H1 (cell line): Measurements from ENCODE around the gene PRR27. TPM values are rescaled to one million over a fixed set of nuclear protein-coding genes. Genes with fewer than 3 reads are reported as not detected.

Experiments used
- CTCF ChIA-PET: fragments of 300-600 bp; sonication (Branson Sonifier 250); formaldehyde crosslinking; loops from one replicate; lab custom pipeline; 2021; ENCODE audit not compliant: partially characterized antibody; lab: Charles Lee
- POLR2A ChIA-PET: fragments of 300-600 bp; sonication (Branson Sonifier 250); formaldehyde crosslinking; loops from one replicate; lab custom pipeline; 2021; ENCODE audit warnings: inconsistent platforms; ENCODE audit not compliant: partially characterized antibody; lab: Charles Lee
- DNase-seq, 2 experiments: peaks; one replicate each; pipeline versions ENCODE4 v3.0.0 to v3.0.0-alpha.2; 2010 to 2022; ENCODE audit warnings: low spot score in 2 of 2, low read depth in 1 of 2, mixed read lengths in 1 of 2
- FAIRE-seq: peaks from 2 replicates; lab custom pipeline; 2011; peaks lifted over from hg19 to GRCh38; lab: Jason Lieb, UNC
- H2AFZ ChIP-seq: 2 replicates; pipeline ENCODE4 v1.8.1; 2012; ENCODE audit warnings: low read length, inconsistent platforms
- H2AK5ac ChIP-seq: 2 replicates; pipeline ENCODE4 v1.6.1; 2013; ENCODE audit warnings: low read depth, low read length
- H2BK120ac ChIP-seq: replicated peaks from 2 replicates; pipeline ENCODE3; 2013; ENCODE audit warnings: low read depth, low read length, inconsistent platforms
- H2BK12ac ChIP-seq: 2 replicates; pipeline ENCODE4 v1.6.1; 2013; ENCODE audit warnings: low read depth, low read length
- H2BK15ac ChIP-seq: 2 replicates; pipeline ENCODE4 v1.6.1; 2013; ENCODE audit warnings: low read length
- H2BK20ac ChIP-seq: 2 replicates; pipeline ENCODE4 v1.6.1; 2013; ENCODE audit warnings: low read length
- H2BK5ac ChIP-seq: 2 replicates; pipeline ENCODE4 v1.6.1; 2013; ENCODE audit warnings: low read depth, low read length
- H3K14ac ChIP-seq: 2 replicates; pipeline ENCODE4 v1.6.1; 2013; ENCODE audit warnings: inconsistent platforms; ENCODE audit not compliant: insufficient read length
- H3K18ac ChIP-seq: 2 replicates; pipeline ENCODE4 v1.6.1; 2013; ENCODE audit warnings: low read length; ENCODE audit errors: extremely low read depth
- H3K23ac ChIP-seq: 2 replicates; pipeline ENCODE4 v1.6.1; 2013; ENCODE audit warnings: inconsistent platforms; ENCODE audit not compliant: insufficient read length
- H3K23me2 ChIP-seq: 2 replicates; pipeline ENCODE4 v1.6.1; 2013; ENCODE audit warnings: low read depth, low read length
- H3K27ac ChIP-seq: 2 replicates; pipeline ENCODE4 v1.6.1; 2011; ENCODE audit warnings: low read depth, low read length, inconsistent platforms
- H3K27me3 ChIP-seq, 4 experiments: replicated peaks in 1 of 4; 1 replicate in 1 of 4; 2 replicates in 3 of 4; pipeline versions ENCODE4 v1.6.1 to v1.8.1; 2011 to 2013; ENCODE audit warnings: low read length in 3 of 4, mild to moderate bottlenecking in 3 of 4, inconsistent platforms in 2 of 4, mixed read lengths in 2 of 4, moderate library complexity in 1 of 4; ENCODE audit not compliant: control insufficient read depth in 3 of 4, insufficient read depth in 3 of 4; ENCODE audit errors: extremely low read depth in 1 of 4
- H3K36me3 ChIP-seq, 4 experiments: 2 replicates each; pipeline versions ENCODE4 v1.6.1 to v1.8.1; 2011 to 2013; ENCODE audit warnings: mild to moderate bottlenecking in 4 of 4, low read length in 3 of 4, moderate library complexity in 2 of 4, control low read depth in 1 of 4, inconsistent platforms in 1 of 4; ENCODE audit not compliant: insufficient read depth in 4 of 4, control insufficient read depth in 2 of 4
- H3K4ac ChIP-seq: replicated peaks from 2 replicates; pipeline ENCODE3; 2013; ENCODE audit warnings: low read length, low read depth, mixed read lengths, inconsistent platforms; ENCODE audit not compliant: insufficient read length
- H3K4me1 ChIP-seq, 4 experiments: replicated peaks in 1 of 4; 1 replicate in 1 of 4; 2 replicates in 3 of 4; pipeline versions ENCODE4 v1.6.1 to v1.8.1; 2011 to 2013; ENCODE audit warnings: low read length in 3 of 4, inconsistent platforms in 2 of 4, mixed read lengths in 1 of 4; ENCODE audit not compliant: insufficient read depth in 4 of 4, control insufficient read depth in 3 of 4
- H3K4me2 ChIP-seq, 2 experiments: 2 replicates each; pipeline versions ENCODE4 v1.6.1 to v1.8.1; 2011 to 2013; ENCODE audit warnings: low read depth in 2 of 2, low read length in 2 of 2, control low read depth in 1 of 2, inconsistent platforms in 1 of 2, mild to moderate bottlenecking in 1 of 2; ENCODE audit not compliant: insufficient read depth in 1 of 2
- H3K4me3 ChIP-seq, 4 experiments: fragments of 200-600, 300-600 bp in 1 of 4; sonication (generic), shearing (Covaris generic), sonication (Bioruptor Twin) in 1 of 4; 2 replicates each; pipeline versions ENCODE4 v1.5.1 to v1.8.1; 2011 to 2016; ENCODE audit warnings: low read length in 4 of 4, low read depth in 3 of 4, control low read depth in 2 of 4, inconsistent platforms in 2 of 4, mild to moderate bottlenecking in 2 of 4, mixed read lengths in 1 of 4, moderate library complexity in 1 of 4; ENCODE audit not compliant: insufficient read depth in 2 of 4; ENCODE audit errors: extremely low read depth in 1 of 4
- H3K56ac ChIP-seq: replicated peaks from 2 replicates; pipeline ENCODE3; 2013; ENCODE audit warnings: low read depth, mild to moderate bottlenecking, mixed read lengths, low read length, inconsistent platforms; ENCODE audit not compliant: insufficient read length
- H3K79me1 ChIP-seq: 2 replicates; pipeline ENCODE4 v1.6.1; 2013; ENCODE audit warnings: low read depth, low read length, control low read depth
- H3K79me2 ChIP-seq, 2 experiments: 2 replicates each; pipeline versions ENCODE4 v1.6.1 to v1.8.1; 2012 to 2013; ENCODE audit warnings: low read length in 2 of 2, mild to moderate bottlenecking in 2 of 2, inconsistent platforms in 1 of 2; ENCODE audit not compliant: insufficient read depth in 2 of 2, control insufficient read depth in 1 of 2
- H3K9ac ChIP-seq, 4 experiments: replicated peaks in 1 of 4; 1 replicate in 1 of 4; 2 replicates in 3 of 4; pipeline versions ENCODE4 v1.6.1 to v1.8.1; 2011 to 2013; ENCODE audit warnings: low read depth in 3 of 4, low read length in 3 of 4, control low read depth in 2 of 4, mild to moderate bottlenecking in 2 of 4, moderate library complexity in 2 of 4, inconsistent platforms in 1 of 4; ENCODE audit errors: extremely low read depth in 1 of 4
- H3K9me3 ChIP-seq, 2 experiments: 2 replicates each; pipeline versions ENCODE4 v1.6.1 to v1.8.1; 2012 to 2013; ENCODE audit warnings: mild to moderate bottlenecking in 2 of 2, moderate library complexity in 2 of 2, control low read depth in 1 of 2, inconsistent platforms in 1 of 2, low read depth in 1 of 2, low read length in 1 of 2, mixed read lengths in 1 of 2; ENCODE audit not compliant: insufficient read depth in 2 of 2
- H4K20me1 ChIP-seq, 2 experiments: replicated peaks in 1 of 2; 2 replicates each; pipeline versions ENCODE3 to v1.8.1; 2011 to 2013; ENCODE audit warnings: inconsistent platforms in 2 of 2, low read length in 2 of 2, mild to moderate bottlenecking in 1 of 2; ENCODE audit not compliant: insufficient read depth in 2 of 2, control insufficient read depth in 1 of 2
- H4K5ac ChIP-seq: 2 replicates; pipeline ENCODE4 v1.6.1; 2013; ENCODE audit warnings: low read length, low read depth, mixed read lengths, inconsistent platforms; ENCODE audit not compliant: insufficient read length
- H4K8ac ChIP-seq: 2 replicates; pipeline ENCODE4 v1.8.0; 2013; ENCODE audit warnings: mild to moderate bottlenecking, moderate library complexity, low read length, inconsistent platforms; ENCODE audit not compliant: insufficient read depth; ENCODE audit errors: extremely low read depth
- H4K91ac ChIP-seq: replicated peaks from 2 replicates; pipeline ENCODE3; 2013; ENCODE audit warnings: low read length, mixed read lengths, inconsistent platforms; ENCODE audit not compliant: insufficient read length
- BACH1 ChIP-seq: IDR thresholded peaks from 2 replicates; pipeline ENCODE4 v1.6.1; 2012; ENCODE audit warnings: low read length, improper control_type of control experiment
- BCL11A ChIP-seq, 2 experiments: IDR thresholded peaks; one replicate each; pipeline ENCODE4 v1.6.1; 2011; ENCODE audit warnings: low read depth in 2 of 2, low read length in 2 of 2, mild to moderate bottlenecking in 2 of 2
- SP1 ChIP-seq: IDR thresholded peaks from 2 replicates; pipeline ENCODE4 v1.6.1; 2011; ENCODE audit warnings: low read depth, low read length
- SUZ12 ChIP-seq: fragments of 200-600 bp; sonication (generic); IDR thresholded peaks from 2 replicates; pipeline ENCODE4 v1.6.1; 2012; ENCODE audit warnings: mild to moderate bottlenecking, inconsistent platforms, low read length, moderate library complexity, mixed read lengths
- TEAD4 ChIP-seq: IDR thresholded peaks from 2 replicates; pipeline ENCODE4 v1.6.1; 2012; ENCODE audit warnings: low read depth, low read length, inconsistent platforms, mixed read lengths
- ZNF274 ChIP-seq: IDR thresholded peaks from 2 replicates; pipeline ENCODE4 v1.7.0; 2012; ENCODE audit warnings: low read length, borderline replicate concordance; ENCODE audit errors: extremely low read depth
- WGBS, 2 experiments: shearing (Covaris generic) in 1 of 2; methylation state at CpG; one replicate each; pipeline versions ENCODE4 v1.1.6 to v1.1.7; 2013 to 2015; ENCODE audit warnings: low lambda C conversion rate in 2 of 2, mixed read lengths in 2 of 2, inconsistent platforms in 1 of 2, low coverage in 1 of 2, missing lambda C conversion rate in 1 of 2; ENCODE audit not compliant: insufficient replicate concordance in 2 of 2, insufficient coverage in 1 of 2, insufficient read length in 1 of 2; ENCODE audit errors: extremely low coverage in 1 of 2, missing lambda C conversion rate in 1 of 2; 5-methylcytosine and 5-hydroxymethylcytosine counted together
- long read RNA-seq, 2 experiments: library from RNA in 1 of 2; library from capped mRNA in 1 of 2; stranded (forward); transcript quantifications; one replicate each; pipeline ENCODE4 v2.0.0, GENCODE V29; 2021; ENCODE audit warnings: inconsistent platforms in 1 of 2
- polyA minus RNA-seq, 3 experiments: library from RNA; depleted of rRNA, polyadenylated mRNA; stranded (reverse); fragments of >200 nt; gene quantifications; 1 replicate in 2 of 3; 2 replicates in 1 of 3; pipeline ENCODE4 v1.2.3, GENCODE V29; 2011
- polyA plus RNA-seq, 7 experiments: library from polyadenylated mRNA; depleted of rRNA in 3 of 7; stranded (reverse) in 5 of 7; unstranded in 2 of 7; fragments of >200 nt in 5 of 7; fragments of 200-250 nt in 2 of 7; gene quantifications; 1 replicate in 5 of 7; 2 replicates in 1 of 7; 4 replicates in 1 of 7; pipeline versions ENCODE4 v1.2.1 to v1.2.3, GENCODE V29; 2011 to 2013; ENCODE audit warnings: missing spikeins in 2 of 7, mixed read lengths in 2 of 7
- total RNA-seq: library from RNA; stranded (reverse); fragmentation: NEBNext Ultra II Directional; extraction: Animal tissue kit (Norgen Biotek cat#: 25700); gene quantifications from 2 replicates; pipeline ENCODE4 v1.2.1, GENCODE V29; 2021
- TF ChIP-seq, protein P1 (sequence below): IDR thresholded peaks from 2 replicates; pipeline ENCODE4 v1.6.1; 2011; ENCODE audit warnings: low read length, improper control_type of control experiment
- TF ChIP-seq, protein P2 (sequence below): IDR thresholded peaks from 2 replicates; pipeline ENCODE4 v1.6.1; 2012; ENCODE audit warnings: inconsistent platforms
- TF ChIP-seq, protein P3 (sequence below), 3 experiments: IDR thresholded peaks; 1 replicate in 2 of 3; 2 replicates in 1 of 3; pipeline versions ENCODE4 v1.5.1 to v1.6.1; 2011; ENCODE audit warnings: low read length in 3 of 3, mild to moderate bottlenecking in 3 of 3, inconsistent platforms in 2 of 3, low read depth in 1 of 3, moderate library complexity in 1 of 3; ENCODE audit not compliant: insufficient read depth in 1 of 3; ENCODE audit errors: control extremely low read depth in 1 of 3

Gene PRR27
- total RNA-seq = not detected in 2 replicates
- polyA plus RNA-seq (2011; rRNA removed) = not detected in 2 replicates
- polyA plus RNA-seq (2011; cell fraction: cytosol; rRNA removed) = not detected
- polyA plus RNA-seq (2011; cell fraction: nucleus; rRNA removed) = not detected
- polyA plus RNA-seq (2012, experiment 1 of 2) = not detected in 4 replicates
- polyA plus RNA-seq (2012, experiment 2 of 2) = not detected
- not detected for polyA plus RNA-seq (2013, experiment 1 of 2)
- polyA plus RNA-seq (2013, experiment 2 of 2) = not detected
- polyA minus RNA-seq (2011; rRNA and poly(A)+ RNA removed) = not detected in 2 replicates
- polyA minus RNA-seq (2011; cell fraction: cytosol; rRNA and poly(A)+ RNA removed) = not detected
- not detected for polyA minus RNA-seq (2011; cell fraction: nucleus; rRNA and poly(A)+ RNA removed)
- long read RNA-seq, experiment 1 = 0 reads
- long read RNA-seq, experiment 2 = 0 reads

DNA sequence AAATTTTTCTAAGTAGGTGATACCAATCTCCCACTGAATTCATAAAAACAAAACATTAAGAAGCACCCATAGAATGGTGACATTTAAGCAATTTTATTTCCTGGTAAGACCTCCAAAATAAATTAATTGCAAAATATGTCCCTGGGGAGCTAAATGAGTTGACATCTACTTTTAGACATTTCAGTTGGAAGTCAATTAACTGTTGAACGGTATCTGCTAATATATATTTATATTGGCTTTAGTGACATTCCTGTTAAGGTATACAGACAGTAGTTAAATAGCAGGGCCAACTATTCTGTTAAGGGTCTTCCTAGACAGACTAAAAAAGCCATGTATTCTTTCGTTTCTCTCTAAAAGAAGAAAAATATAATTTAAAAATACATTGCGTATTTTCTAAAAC lies at the start of gene PRR27:
Gene PRR27 (plus strand): TSS at position 301 of the 400 bp plus-strand sequence. CDS start 139 bp downstream, outside the sequence.
- Histone ChIP-seq H4K20me1 (no peaks in the 10 kb centered on the region), H3K79me1 (no peaks in the 10 kb centered on the region), H3K9ac (no peak within 1 kb of the TSS), H2BK20ac (no peak within 1 kb of the TSS), H3K56ac (no peak within 1 kb of the TSS), H3K27me3 (no peaks in the 10 kb centered on the region), H4K8ac (no peak within 1 kb of the TSS), H3K18ac (no peak within 1 kb of the TSS), H3K4me3 (no peak within 1 kb of the TSS), H3K14ac (no peak within 1 kb of the TSS), H3K4me2 (no peak within 1 kb of the TSS), H2BK12ac (no peak within 1 kb of the TSS), H3K23me2 (no peaks in the 10 kb centered on the region), H2BK15ac (no peak within 1 kb of the TSS), H2AFZ (no peak within 1 kb of the TSS), H3K9me3 (no peaks in the 10 kb centered on the region), H4K91ac (no peak within 1 kb of the TSS), H3K4me1 (no peaks in the 10 kb centered on the region), H3K36me3 (no peaks in the 10 kb centered on the region), H3K23ac (no peak within 1 kb of the TSS), H3K27ac (no peak within 1 kb of the TSS), H4K5ac (no peak within 1 kb of the TSS), H2AK5ac (no peak within 1 kb of the TSS), H3K79me2 (no peaks in the 10 kb centered on the region), H2BK120ac (no peak within 1 kb of the TSS), H3K4ac (no peak within 1 kb of the TSS), H2BK5ac (no peak within 1 kb of the TSS)
- no peak for DNase-seq
- 92% methylated on average over 3 of the region's 3 CpGs; no CpG with 5 or more reads in 1 of the 2 experiments for WGBS, 2 experiments
- ChIA-PET POLR2A (no interaction called here), CTCF (no interaction called here)
- no peak for FAIRE-seq
- TF ChIP-seq, protein P1, sequence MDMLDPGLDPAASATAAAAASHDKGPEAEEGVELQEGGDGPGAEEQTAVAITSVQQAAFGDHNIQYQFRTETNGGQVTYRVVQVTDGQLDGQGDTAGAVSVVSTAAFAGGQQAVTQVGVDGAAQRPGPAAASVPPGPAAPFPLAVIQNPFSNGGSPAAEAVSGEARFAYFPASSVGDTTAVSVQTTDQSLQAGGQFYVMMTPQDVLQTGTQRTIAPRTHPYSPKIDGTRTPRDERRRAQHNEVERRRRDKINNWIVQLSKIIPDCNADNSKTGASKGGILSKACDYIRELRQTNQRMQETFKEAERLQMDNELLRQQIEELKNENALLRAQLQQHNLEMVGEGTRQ = no peak
- TF ChIP-seq, protein P2, sequence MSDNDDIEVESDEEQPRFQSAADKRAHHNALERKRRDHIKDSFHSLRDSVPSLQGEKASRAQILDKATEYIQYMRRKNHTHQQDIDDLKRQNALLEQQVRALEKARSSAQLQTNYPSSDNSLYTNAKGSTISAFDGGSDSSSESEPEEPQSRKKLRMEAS = no peak
- TF ChIP-seq, protein P3, sequence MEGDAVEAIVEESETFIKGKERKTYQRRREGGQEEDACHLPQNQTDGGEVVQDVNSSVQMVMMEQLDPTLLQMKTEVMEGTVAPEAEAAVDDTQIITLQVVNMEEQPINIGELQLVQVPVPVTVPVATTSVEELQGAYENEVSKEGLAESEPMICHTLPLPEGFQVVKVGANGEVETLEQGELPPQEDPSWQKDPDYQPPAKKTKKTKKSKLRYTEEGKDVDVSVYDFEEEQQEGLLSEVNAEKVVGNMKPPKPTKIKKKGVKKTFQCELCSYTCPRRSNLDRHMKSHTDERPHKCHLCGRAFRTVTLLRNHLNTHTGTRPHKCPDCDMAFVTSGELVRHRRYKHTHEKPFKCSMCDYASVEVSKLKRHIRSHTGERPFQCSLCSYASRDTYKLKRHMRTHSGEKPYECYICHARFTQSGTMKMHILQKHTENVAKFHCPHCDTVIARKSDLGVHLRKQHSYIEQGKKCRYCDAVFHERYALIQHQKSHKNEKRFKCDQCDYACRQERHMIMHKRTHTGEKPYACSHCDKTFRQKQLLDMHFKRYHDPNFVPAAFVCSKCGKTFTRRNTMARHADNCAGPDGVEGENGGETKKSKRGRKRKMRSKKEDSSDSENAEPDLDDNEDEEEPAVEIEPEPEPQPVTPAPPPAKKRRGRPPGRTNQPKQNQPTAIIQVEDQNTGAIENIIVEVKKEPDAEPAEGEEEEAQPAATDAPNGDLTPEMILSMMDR (IDR thresholded peaks at IDR 0.05; ENCODE audit: control extremely low read depth in 1 of 3, insufficient read depth in 1 of 3, low read depth in 1 of 3, low read length in 3 of 3) = no peak
- TF ChIP-seq BACH1 = no peak
- TF ChIP-seq ZNF274 = no peak
- TF ChIP-seq BCL11A (IDR thresholded peaks at IDR 0.05; ENCODE audit: low read depth in 2 of 2, low read length in 2 of 2) = no peak
- TF ChIP-seq SUZ12 = no peak
- TF ChIP-seq TEAD4 = no peak
- no peak for TF ChIP-seq SP1
